ENCODE measurements around the gene HIP1.

The HIP1 gene

GRCh38 chr7:75567948-75568595, 170.7 kb downstream of the HIP1 start:
- no peak for DNase-seq (ENCODE audit: low spot score)
- H3K9me3 ChIP-seq (ENCODE audit: severe bottlenecking): no peaks in the 10 kb centered on the region
- H3K27me3 ChIP-seq (ENCODE audit: insufficient read depth, poor library complexity, severe bottlenecking): no peaks in the 10 kb centered on the region
- H3K27ac ChIP-seq (ENCODE audit: poor library complexity, severe bottlenecking): no peak overlapping the region
- peaks cover 12% of the 10 kb centered on the region for H3K4me1 ChIP-seq (ENCODE audit: insufficient read depth, poor library complexity, severe bottlenecking)
- peaks cover 17% of the 10 kb centered on the region for H3K36me3 ChIP-seq (ENCODE audit: low read depth)
- TF ChIP-seq, protein P1, sequence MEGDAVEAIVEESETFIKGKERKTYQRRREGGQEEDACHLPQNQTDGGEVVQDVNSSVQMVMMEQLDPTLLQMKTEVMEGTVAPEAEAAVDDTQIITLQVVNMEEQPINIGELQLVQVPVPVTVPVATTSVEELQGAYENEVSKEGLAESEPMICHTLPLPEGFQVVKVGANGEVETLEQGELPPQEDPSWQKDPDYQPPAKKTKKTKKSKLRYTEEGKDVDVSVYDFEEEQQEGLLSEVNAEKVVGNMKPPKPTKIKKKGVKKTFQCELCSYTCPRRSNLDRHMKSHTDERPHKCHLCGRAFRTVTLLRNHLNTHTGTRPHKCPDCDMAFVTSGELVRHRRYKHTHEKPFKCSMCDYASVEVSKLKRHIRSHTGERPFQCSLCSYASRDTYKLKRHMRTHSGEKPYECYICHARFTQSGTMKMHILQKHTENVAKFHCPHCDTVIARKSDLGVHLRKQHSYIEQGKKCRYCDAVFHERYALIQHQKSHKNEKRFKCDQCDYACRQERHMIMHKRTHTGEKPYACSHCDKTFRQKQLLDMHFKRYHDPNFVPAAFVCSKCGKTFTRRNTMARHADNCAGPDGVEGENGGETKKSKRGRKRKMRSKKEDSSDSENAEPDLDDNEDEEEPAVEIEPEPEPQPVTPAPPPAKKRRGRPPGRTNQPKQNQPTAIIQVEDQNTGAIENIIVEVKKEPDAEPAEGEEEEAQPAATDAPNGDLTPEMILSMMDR (IDR thresholded peaks at IDR 0.05; ENCODE audit: poor library complexity, severe bottlenecking): no peak
- H3K4me3 ChIP-seq (ENCODE audit: severe bottlenecking): no peak overlapping the region
- ATAC-seq (ENCODE audit: low read depth): no peak

- Histone ChIP-seq H3K4me1 (ENCODE audit: insufficient read depth, poor library complexity, severe bottlenecking) (peaks cover 12% of the 10 kb centered on the region), H3K9me3 (ENCODE audit: severe bottlenecking) (no peaks in the 10 kb centered on the region), H3K4me3 (ENCODE audit: severe bottlenecking) (no peak overlapping the region), H3K36me3 (ENCODE audit: low read depth) (peaks cover 36% of the 10 kb centered on the region), H3K27me3 (ENCODE audit: insufficient read depth, poor library complexity, severe bottlenecking) (no peaks in the 10 kb centered on the region), H3K27ac (ENCODE audit: poor library complexity, severe bottlenecking) (peak overlapping the region; percentile 69)
- TF ChIP-seq, protein P1 (IDR thresholded peaks at IDR 0.05; ENCODE audit: poor library complexity, severe bottlenecking): no peak
- DNase-seq (ENCODE audit: low spot score) (peak; percentile 78), ATAC-seq (ENCODE audit: low read depth) (peak; percentile 91)
Measured at GRCh38 chr7:75565132-75565837, 173.5 kb downstream of the HIP1 start.

- no peak for ATAC-seq (ENCODE audit: low read depth)
Measured at GRCh38 chr7:75563171-75563570, 175.6 kb downstream of the HIP1 start.

GRCh38 chr7:75559976-75560365, 178.8 kb downstream of the HIP1 start:
- TF ChIP-seq, protein P1 (IDR thresholded peaks at IDR 0.05; ENCODE audit: poor library complexity, severe bottlenecking): no peak
- Histone ChIP-seq H3K4me3 (ENCODE audit: severe bottlenecking) (no peak overlapping the region), H3K27ac (ENCODE audit: poor library complexity, severe bottlenecking) (no peak overlapping the region), H3K4me1 (ENCODE audit: insufficient read depth, poor library complexity, severe bottlenecking) (peaks cover 3% of the 10 kb centered on the region), H3K36me3 (ENCODE audit: low read depth) (peaks cover 25% of the 10 kb centered on the region), H3K27me3 (ENCODE audit: insufficient read depth, poor library complexity, severe bottlenecking) (no peaks in the 10 kb centered on the region), H3K9me3 (ENCODE audit: severe bottlenecking) (peaks cover 2% of the 10 kb centered on the region)
- DNase-seq (ENCODE audit: low spot score): no peak
- ATAC-seq (ENCODE audit: low read depth): no peak

More at GRCh38 chr7:75563171-75563570, 175.6 kb downstream of the HIP1 start:
- peaks cover 2% of the 10 kb centered on the region for H3K9me3 ChIP-seq (ENCODE audit: severe bottlenecking)
- peaks cover 36% of the 10 kb centered on the region for H3K36me3 ChIP-seq (ENCODE audit: low read depth)
- TF ChIP-seq, protein P1 (IDR thresholded peaks at IDR 0.05; ENCODE audit: poor library complexity, severe bottlenecking): no peak
- DNase-seq (ENCODE audit: low spot score): no peak
- H3K4me3 ChIP-seq (ENCODE audit: severe bottlenecking): no peak overlapping the region
- H3K4me1 ChIP-seq (ENCODE audit: insufficient read depth, poor library complexity, severe bottlenecking): peaks cover 12% of the 10 kb centered on the region
- no peak overlapping the region for H3K27ac ChIP-seq (ENCODE audit: poor library complexity, severe bottlenecking)
- H3K27me3 ChIP-seq (ENCODE audit: insufficient read depth, poor library complexity, severe bottlenecking): no peaks in the 10 kb centered on the region
